ENCODE results near the gene FOXL3. TPM values are rescaled to one million over a fixed set of nuclear protein-coding genes. Genes with fewer than 3 reads are reported as not detected.
"Not testable (repeated sequence)": the region's sequence is repeated elsewhere in the genome, so short reads cannot be mapped to it uniquely, and the experiment has no call there.

FOXL3 gene
- not detected for total RNA-seq
- polyA plus RNA-seq (ENCODE audit: insufficient read depth, low read depth, low replicate concordance) = not detected
- long read RNA-seq, donor 1 = 0 reads
- long read RNA-seq, donor 2 = 0 reads
- long read RNA-seq, donor 3 = 0 reads
- long read RNA-seq, donor 4 = 0 reads
- long read RNA-seq, donor 5 = 0 reads
- long read RNA-seq, donor 6 = 0 reads
- long read RNA-seq, donor 7 = 0 reads
- long read RNA-seq, donor 8 = 0 reads
- long read RNA-seq, donor 9 = 0 reads
- long read RNA-seq, donor 10 = 0 reads

GRCh38 chr7:289756-290553 lies at the start of gene FOXL3:
Gene FOXL3 (plus strand): TSS chr7:290170. CDS start chr7:290170, 0 bp downstream.
- FAIRE-seq (no peak), DNase-seq (peak in 1 of 5 donors; percentile 24)
- Histone ChIP-seq H3K36me3 (ENCODE audit: control insufficient read depth in 2 of 3, insufficient read depth in 3 of 3, low read length in 3 of 3) (no peaks in the 10 kb centered on the region), H3K4me1 (ENCODE audit: control insufficient read depth in 2 of 3, insufficient read depth in 2 of 3, low read depth in 1 of 3, low read length in 3 of 3) (peaks cover 0 to 3% (median 0%) of the 10 kb centered on the region in 3 donors), H3K27ac (ENCODE audit: low read depth in 2 of 2, low read length in 2 of 2) (no peak within 1 kb of the TSS), H3K4me3 (ENCODE audit: low read length in 3 of 3) (no peak within 1 kb of the TSS), H3K27me3 (ENCODE audit: control insufficient read depth, insufficient read depth, low read length) (peaks cover 13% of the 10 kb centered on the region), H3K9me3 (ENCODE audit: control insufficient read depth in 2 of 3, insufficient read depth in 1 of 3, low read length in 3 of 3) (no peaks in the 10 kb centered on the region), H3K9ac (ENCODE audit: low read length in 3 of 3) (no peak within 1 kb of the TSS)
- TF ChIP-seq, protein P1, sequence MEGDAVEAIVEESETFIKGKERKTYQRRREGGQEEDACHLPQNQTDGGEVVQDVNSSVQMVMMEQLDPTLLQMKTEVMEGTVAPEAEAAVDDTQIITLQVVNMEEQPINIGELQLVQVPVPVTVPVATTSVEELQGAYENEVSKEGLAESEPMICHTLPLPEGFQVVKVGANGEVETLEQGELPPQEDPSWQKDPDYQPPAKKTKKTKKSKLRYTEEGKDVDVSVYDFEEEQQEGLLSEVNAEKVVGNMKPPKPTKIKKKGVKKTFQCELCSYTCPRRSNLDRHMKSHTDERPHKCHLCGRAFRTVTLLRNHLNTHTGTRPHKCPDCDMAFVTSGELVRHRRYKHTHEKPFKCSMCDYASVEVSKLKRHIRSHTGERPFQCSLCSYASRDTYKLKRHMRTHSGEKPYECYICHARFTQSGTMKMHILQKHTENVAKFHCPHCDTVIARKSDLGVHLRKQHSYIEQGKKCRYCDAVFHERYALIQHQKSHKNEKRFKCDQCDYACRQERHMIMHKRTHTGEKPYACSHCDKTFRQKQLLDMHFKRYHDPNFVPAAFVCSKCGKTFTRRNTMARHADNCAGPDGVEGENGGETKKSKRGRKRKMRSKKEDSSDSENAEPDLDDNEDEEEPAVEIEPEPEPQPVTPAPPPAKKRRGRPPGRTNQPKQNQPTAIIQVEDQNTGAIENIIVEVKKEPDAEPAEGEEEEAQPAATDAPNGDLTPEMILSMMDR (IDR thresholded peaks at IDR 0.05; ENCODE audit: borderline replicate concordance, extremely low read depth, insufficient read depth) = no peak
- intact Hi-C loops (cut with DNase I) = no loop called here

DNA sequence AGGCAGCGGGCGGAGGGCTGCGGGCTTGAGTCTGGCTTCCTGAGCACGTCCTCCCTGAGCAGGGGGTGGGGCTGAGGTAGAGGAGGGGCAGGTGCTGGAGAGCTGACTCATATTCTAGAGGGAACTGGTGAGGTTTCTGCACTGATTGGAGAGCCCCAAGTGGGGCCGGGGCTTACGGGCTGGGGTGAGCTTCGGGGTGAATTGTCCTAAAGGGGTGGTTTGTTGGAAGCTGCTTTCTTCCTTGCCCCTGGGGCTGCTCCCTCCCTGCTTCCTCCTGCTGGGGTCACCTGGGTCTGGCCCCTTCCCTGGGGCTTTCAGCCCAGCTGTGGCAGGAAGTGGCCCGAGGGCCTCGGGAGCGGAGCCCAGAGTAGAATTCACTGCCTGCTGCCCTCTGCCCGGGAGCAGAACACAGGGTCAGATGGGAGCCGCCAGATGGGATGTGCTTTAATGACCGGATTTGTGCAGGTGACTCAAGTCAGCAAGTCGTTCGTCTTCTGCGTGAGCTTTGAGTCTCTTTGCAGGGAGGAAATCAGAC lies 49.0 kb upstream of the FOXL3 start:
- peaks cover 4 to 8% (median 5%) of the 10 kb centered on the region in 3 donors for H3K36me3 ChIP-seq (ENCODE audit: control insufficient read depth in 2 of 3, insufficient read depth in 3 of 3, low read length in 3 of 3)
- TF ChIP-seq, protein P1 (IDR thresholded peaks at IDR 0.05; ENCODE audit: borderline replicate concordance, extremely low read depth, insufficient read depth) = no peak
- H3K27me3 ChIP-seq (ENCODE audit: control insufficient read depth, insufficient read depth, low read length) = no peaks in the 10 kb centered on the region
- H3K9ac ChIP-seq (ENCODE audit: low read length in 3 of 3) = no peak overlapping the region
- H3K4me3 ChIP-seq (ENCODE audit: low read length in 3 of 3) = no peak overlapping the region
- no peak for FAIRE-seq
- peaks cover 0 to 2% (median 0%) of the 10 kb centered on the region in 3 donors for H3K9me3 ChIP-seq (ENCODE audit: control insufficient read depth in 2 of 3, insufficient read depth in 1 of 3, low read length in 3 of 3)
- DNase-seq = no peak
- H3K4me1 ChIP-seq (ENCODE audit: control insufficient read depth in 2 of 3, insufficient read depth in 2 of 3, low read depth in 1 of 3, low read length in 3 of 3) = peaks cover 0 to 26% (median 10%) of the 10 kb centered on the region in 3 donors
- intact Hi-C loops (cut with DNase I) = no loop called here
- H3K27ac ChIP-seq (ENCODE audit: low read depth in 2 of 2, low read length in 2 of 2) = peak overlapping the region in 1 of 2 donors; percentile 65

- FAIRE-seq (no peak), DNase-seq (no peak)
- TF ChIP-seq, protein P1 (IDR thresholded peaks at IDR 0.05; ENCODE audit: borderline replicate concordance, extremely low read depth, insufficient read depth) = no peak
- Histone ChIP-seq H3K4me3 (ENCODE audit: low read length in 3 of 3) (no peak overlapping the region), H3K9me3 (ENCODE audit: control insufficient read depth in 2 of 3, insufficient read depth in 1 of 3, low read length in 3 of 3) (peaks cover 0 to 2% (median 0%) of the 10 kb centered on the region in 3 donors), H3K27ac (ENCODE audit: low read depth in 2 of 2, low read length in 2 of 2) (no peak overlapping the region), H3K36me3 (ENCODE audit: control insufficient read depth in 2 of 3, insufficient read depth in 3 of 3, low read length in 3 of 3) (peaks cover 4 to 8% (median 5%) of the 10 kb centered on the region in 3 donors), H3K9ac (ENCODE audit: low read length in 3 of 3) (no peak overlapping the region), H3K27me3 (ENCODE audit: control insufficient read depth, insufficient read depth, low read length) (no peaks in the 10 kb centered on the region), H3K4me1 (ENCODE audit: control insufficient read depth in 2 of 3, insufficient read depth in 2 of 3, low read depth in 1 of 3, low read length in 3 of 3) (peaks cover 0 to 21% (median 7%) of the 10 kb centered on the region in 3 donors)
- intact Hi-C loops (cut with DNase I) = no loop called here
Observed at GRCh38 chr7:241513-241912, 48.5 kb upstream of the FOXL3 start.

DNA sequence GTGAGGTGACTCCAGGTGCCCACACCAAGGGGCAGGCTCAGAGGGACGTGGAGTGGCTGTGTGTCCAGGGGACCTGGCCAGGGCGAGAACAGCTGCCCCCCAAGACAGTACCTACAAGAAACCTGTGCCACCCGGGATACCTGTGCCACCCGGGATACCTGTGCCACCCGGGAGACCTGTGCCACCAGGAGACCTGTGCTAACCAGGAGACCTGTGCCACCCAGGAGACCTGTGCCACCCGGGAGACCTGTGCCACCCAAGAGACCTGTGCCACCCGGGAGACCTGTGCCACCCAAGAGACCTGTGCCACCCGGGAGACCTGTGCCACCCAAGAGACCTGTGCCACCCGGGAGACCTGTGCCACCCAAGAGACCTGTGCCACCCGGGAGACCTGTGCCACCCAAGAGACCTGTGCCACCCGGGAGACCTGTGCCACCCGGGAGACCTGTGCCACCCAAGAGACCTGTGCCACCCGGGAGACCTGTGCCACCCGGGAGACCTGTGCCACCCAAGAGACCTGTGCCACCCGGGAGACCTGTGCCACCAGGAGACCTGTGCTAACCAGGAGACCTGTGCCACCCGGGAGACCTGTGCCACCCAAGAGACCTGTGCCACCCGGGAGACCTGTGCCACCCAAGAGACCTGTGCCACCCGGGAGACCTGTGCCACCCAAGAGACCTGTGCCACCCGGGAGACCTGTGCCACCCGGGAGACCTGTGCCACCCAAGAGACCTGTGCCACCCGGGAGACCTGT lies 47.0 kb upstream of the FOXL3 start:
- intact Hi-C loops (cut with DNase I) = not testable (repeated sequence)

DNA sequence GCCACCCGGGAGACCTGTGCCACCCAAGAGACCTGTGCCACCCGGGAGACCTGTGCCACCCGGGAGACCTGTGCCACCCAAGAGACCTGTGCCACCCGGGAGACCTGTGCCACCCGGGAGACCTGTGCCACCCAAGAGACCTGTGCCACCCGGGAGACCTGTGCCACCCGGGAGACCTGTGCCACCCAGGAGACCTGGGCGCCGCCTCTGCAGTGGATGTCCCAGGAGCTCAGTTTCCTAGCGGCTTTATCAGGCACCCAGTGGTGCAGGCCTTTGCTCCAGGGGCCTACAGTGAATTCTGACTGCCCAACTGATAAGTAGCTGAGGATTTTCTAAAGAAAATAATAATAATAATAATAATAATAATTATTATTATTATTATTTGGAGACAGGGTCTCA lies 46.4 kb upstream of the FOXL3 start:
- H3K27me3 ChIP-seq (ENCODE audit: control insufficient read depth, insufficient read depth, low read length); intact Hi-C loops (cut with DNase I); H3K4me3 ChIP-seq (ENCODE audit: low read length in 3 of 3); H3K9me3 ChIP-seq (ENCODE audit: control insufficient read depth in 2 of 3, insufficient read depth in 1 of 3, low read length in 3 of 3); H3K27ac ChIP-seq (ENCODE audit: low read depth in 2 of 2, low read length in 2 of 2); H3K9ac ChIP-seq (ENCODE audit: low read length in 3 of 3); FAIRE-seq; DNase-seq: not testable (repeated sequence)
- H3K36me3 ChIP-seq (ENCODE audit: control insufficient read depth in 2 of 3, insufficient read depth in 3 of 3, low read length in 3 of 3) = peaks cover 0 to 12% (median 2%) of the 10 kb centered on the region in 3 donors
- peaks cover 0 to 16% (median 7%) of the 10 kb centered on the region in 3 donors for H3K4me1 ChIP-seq (ENCODE audit: control insufficient read depth in 2 of 3, insufficient read depth in 2 of 3, low read depth in 1 of 3, low read length in 3 of 3)

More for the DNA sequence above, 47.0 kb upstream of the FOXL3 start:
- not testable (repeated sequence) for FAIRE-seq; H3K27me3 ChIP-seq (ENCODE audit: control insufficient read depth, insufficient read depth, low read length); H3K27ac ChIP-seq (ENCODE audit: low read depth in 2 of 2, low read length in 2 of 2); H3K4me3 ChIP-seq (ENCODE audit: low read length in 3 of 3); H3K9me3 ChIP-seq (ENCODE audit: control insufficient read depth in 2 of 3, insufficient read depth in 1 of 3, low read length in 3 of 3); H3K9ac ChIP-seq (ENCODE audit: low read length in 3 of 3); DNase-seq
- H3K36me3 ChIP-seq (ENCODE audit: control insufficient read depth in 2 of 3, insufficient read depth in 3 of 3, low read length in 3 of 3) = peaks cover 0 to 12% (median 2%) of the 10 kb centered on the region in 3 donors
- peaks cover 0 to 16% (median 7%) of the 10 kb centered on the region in 3 donors for H3K4me1 ChIP-seq (ENCODE audit: control insufficient read depth in 2 of 3, insufficient read depth in 2 of 3, low read depth in 1 of 3, low read length in 3 of 3)

All from kidney (tissue), 22 donors.